CD4-positive, alpha-beta T cell treated with Interleukin-15 for 1 hour (primary cell): ENCODE results near the gene EXOC6.

Source experiments
- DNase-seq: peaks from one replicate; pipeline ENCODE4 v3.0.0-alpha.2; 2020

The EXOC6 gene

GRCh38 chr10:93067443-93068365 lies 219.4 kb downstream of the EXOC6 start:
- DNase-seq, result no peak

GRCh38 chr10:93068411-93069244 lies 220.3 kb downstream of the EXOC6 start:
- no peak for DNase-seq

GRCh38 chr10:93069245-93069561 lies 220.9 kb downstream of the EXOC6 start:
- DNase-seq, result no peak

- DNase-seq, result no peak
Measured at GRCh38 chr10:93070378-93071176, 222.3 kb downstream of the EXOC6 start.

GRCh38 chr10:93071177-93071472 lies 222.8 kb downstream of the EXOC6 start:
- DNase-seq, result no peak

GRCh38 chr10:93071674-93072224 lies 223.4 kb downstream of the EXOC6 start:
- no peak for DNase-seq

GRCh38 chr10:93072225-93072712 lies 223.9 kb downstream of the EXOC6 start:
- DNase-seq, result no peak

- no peak for DNase-seq
Measured at GRCh38 chr10:93072713-93073538, 224.6 kb downstream of the EXOC6 start.

GRCh38 chr10:93073539-93074146 lies 225.3 kb downstream of the EXOC6 start, which contains the start of gene CYP26A1:
Gene CYP26A1, plus strand, starts transcription at chr10:93073893. Its CDS starts 42 bp downstream, at chr10:93073935.
- no peak for DNase-seq

GRCh38 chr10:93074147-93074596 lies 225.9 kb downstream of the EXOC6 start:
- DNase-seq, result no peak

GRCh38 chr10:93074597-93075368 lies 226.5 kb downstream of the EXOC6 start:
- DNase-seq, result no peak

- no peak for DNase-seq
Measured at GRCh38 chr10:93075369-93076221, 227.3 kb downstream of the EXOC6 start.

GRCh38 chr10:93076871-93077270 lies 228.6 kb downstream of the EXOC6 start:
- no peak for DNase-seq

- DNase-seq, result no peak
Measured at GRCh38 chr10:93077860-93078337, 229.6 kb downstream of the EXOC6 start.

GRCh38 chr10:93079663-93080349 lies 231.5 kb downstream of the EXOC6 start:
- DNase-seq, result no peak

GRCh38 chr10:93080350-93081046 lies 232.2 kb downstream of the EXOC6 start:
- no peak for DNase-seq

- no peak for DNase-seq
Measured at GRCh38 chr10:93081318-93081717, 233.0 kb downstream of the EXOC6 start.

GRCh38 chr10:93081834-93082233 lies 233.5 kb downstream of the EXOC6 start:
- DNase-seq, result no peak
